Activated CD8-positive, alpha-beta T cell treated with anti-CD3 and anti-CD28 coated beads for 36 hours (primary cell): ENCODE results near the gene WDR1. TPM values are rescaled to one million over a fixed set of nuclear protein-coding genes. Genes with fewer than 3 reads are reported as not detected.
A peak's percentile ranks its signal among the peaks of the same experiment; 100 is the strongest.

Source experiments
- ATAC-seq: fragments of 200-7000 bp; cut with Tn5 transposase; one replicate; pipeline ENCODE4 v1.10.0; 2021; ENCODE audit warnings: mild to moderate bottlenecking, moderate library complexity
- CTCF ChIA-PET: fragments of 350-600 bp; sonication (Branson Sonifier 250); formaldehyde crosslinking; loops from one replicate; lab custom pipeline; 2021; ENCODE audit warnings: antibody characterized with exemption; lab: Charles Lee
- POLR2A ChIA-PET: fragments of 350-600 bp; sonication (Branson Sonifier 250); formaldehyde crosslinking; loops from one replicate; lab custom pipeline; 2021; ENCODE audit warnings: antibody characterized with exemption; lab: Charles Lee
- DNase-seq: peaks from one replicate; pipeline ENCODE4 v3.0.0-alpha.2; 2020
- H3K27ac Mint-ChIP-seq: one replicate; pipeline ENCODE4 v1.8.0; 2021; ENCODE audit warnings: mild to moderate bottlenecking, mixed read lengths
- H3K27me3 Mint-ChIP-seq: one replicate; pipeline ENCODE4 v1.8.0; 2021; ENCODE audit warnings: mixed read lengths
- H3K36me3 Mint-ChIP-seq: one replicate; pipeline ENCODE4 v1.8.0; 2021; ENCODE audit warnings: low read depth, mixed read lengths
- H3K4me1 Mint-ChIP-seq: one replicate; pipeline ENCODE4 v1.8.0; 2021; ENCODE audit warnings: low read depth, mixed read lengths
- H3K4me3 Mint-ChIP-seq: one replicate; pipeline ENCODE4 v1.8.0; 2021; ENCODE audit warnings: mild to moderate bottlenecking, moderate library complexity, mixed read lengths
- H3K9me3 Mint-ChIP-seq: one replicate; pipeline ENCODE4 v1.8.0; 2021; ENCODE audit warnings: mixed read lengths
- CTCF ChIP-seq: fragments of 200-600 bp; IDR thresholded peaks from one replicate; pipeline ENCODE4 v1.8.0; 2022; ENCODE audit warnings: antibody characterized with exemption, mild to moderate bottlenecking
- intact Hi-C: fragments of 100-400 bp; cut with micrococcal nuclease; formaldehyde crosslinking; loops from one replicate; pipeline ENCODE4 v1.10.0; 2022
- total RNA-seq, 2 experiments: library from RNA; stranded (reverse); gene quantifications; one replicate each; pipeline ENCODE4 v1.2.3, GENCODE V29; 2021

Gene WDR1
- total RNA-seq, 2 experiments from 2014 or later, result 390 to 393 TPM

DNA sequence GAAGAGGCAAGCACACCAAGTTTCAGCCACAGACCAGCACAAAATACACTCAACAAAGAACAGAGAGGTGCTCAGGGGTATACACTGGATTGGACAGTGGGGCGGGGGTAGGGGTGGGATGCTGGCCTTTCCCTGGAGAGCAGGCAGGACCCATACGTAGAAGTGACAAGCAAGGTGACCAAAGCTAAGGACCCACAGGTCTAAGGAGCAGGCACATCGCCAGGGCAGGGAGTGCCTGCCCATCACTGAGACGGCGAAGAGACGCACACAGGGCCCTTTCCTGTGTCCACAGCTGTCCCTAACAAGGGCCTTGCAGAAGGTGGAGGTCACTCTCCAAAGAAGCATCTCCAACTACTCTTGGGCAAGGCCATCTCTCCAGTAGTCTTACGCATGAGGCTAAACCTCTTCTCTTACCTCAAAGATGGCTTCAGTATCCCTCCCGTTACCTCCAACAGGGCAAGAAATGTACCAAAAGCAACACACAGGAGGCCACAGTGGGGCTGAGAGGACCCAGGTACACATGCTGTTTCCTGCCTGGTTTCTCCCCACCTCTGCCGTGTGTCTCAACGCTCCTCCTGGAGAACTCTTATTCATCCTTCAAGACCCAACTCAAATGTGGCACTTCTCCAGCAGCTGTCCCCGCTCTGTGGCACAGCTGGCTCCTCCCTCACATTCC is 6.5 kb downstream of the WDR1 start:
- no peak for DNase-seq
- ChIA-PET CTCF (no interaction called here), POLR2A (interaction anchor here (10.3 to 24.9 kb wide), 2 partner anchors 11 to 18 kb away, joined by 139 to 403 read pairs; partner anchors contain the start of gene WDR1)
- Mint-ChIP-seq H3K36me3 (peaks cover 94% of the 10 kb centered on the region), H3K9me3 (no peaks in the 10 kb centered on the region), H3K4me3 (peak overlapping the region; percentile 65), H3K27ac (peak overlapping the region; percentile 90), H3K27me3 (no peaks in the 10 kb centered on the region), H3K4me1 (peaks cover 97% of the 10 kb centered on the region)
- intact Hi-C loops, result no loop called here
- no peak for TF ChIP-seq CTCF
- no peak for ATAC-seq

DNA sequence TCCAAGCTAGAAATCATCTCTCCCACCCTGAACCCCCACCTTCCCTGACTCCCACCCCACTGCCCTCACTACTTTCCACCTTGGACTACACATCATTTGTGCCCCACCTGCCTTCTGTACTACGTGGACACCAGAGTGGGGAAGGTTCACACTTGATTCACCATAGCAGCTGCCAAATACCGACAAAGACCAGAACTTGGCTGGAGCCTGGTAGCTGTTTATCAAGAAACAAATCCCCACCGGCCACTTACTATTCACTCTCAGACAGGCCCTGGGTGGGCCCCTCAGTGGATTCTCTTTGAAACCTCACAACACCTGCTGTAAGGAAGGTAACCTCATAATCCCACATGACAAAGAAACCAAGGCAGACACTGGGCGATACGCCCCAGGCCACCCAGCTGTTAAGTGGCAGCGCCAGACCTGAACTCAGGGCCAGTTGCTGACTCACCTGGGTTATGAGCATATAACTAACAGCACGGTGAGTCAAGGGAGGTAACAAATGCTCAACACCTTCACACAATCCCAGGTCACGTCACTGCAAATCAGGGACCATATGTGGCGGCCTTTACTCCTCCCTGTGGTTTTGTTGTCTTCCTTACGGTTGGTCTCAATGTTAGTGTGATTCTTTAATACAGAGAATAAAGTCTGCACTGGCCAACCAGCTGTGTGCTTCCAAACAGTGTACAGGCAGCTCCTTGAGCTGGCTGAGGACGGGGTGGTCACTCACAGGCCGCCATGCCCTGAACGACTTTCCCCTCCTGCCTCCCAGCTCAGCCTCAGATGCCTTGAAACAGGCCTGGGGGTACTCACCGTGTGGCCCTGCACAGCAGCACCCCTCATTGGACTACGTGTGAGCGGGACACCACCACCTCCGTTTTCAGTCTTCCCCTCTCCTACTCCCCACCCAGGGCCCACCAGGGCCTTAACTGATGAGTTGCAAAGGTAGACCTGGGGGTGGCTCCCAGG is 7.5 kb downstream of the WDR1 start:
- CTCF ChIA-PET, result interaction anchor here (1.0 to 1.4 kb wide), 5 partner anchors 9 to 16 kb away, joined by 3 to 12 read pairs (median 4); no protein-coding TSS in a partner anchor
- Mint-ChIP-seq H3K4me3 (peak overlapping the region; percentile 65), H3K27me3 (no peaks in the 10 kb centered on the region), H3K27ac (peak overlapping the region; percentile 90), H3K4me1 (peaks cover 97% of the 10 kb centered on the region), H3K36me3 (peaks cover 94% of the 10 kb centered on the region), H3K9me3 (no peaks in the 10 kb centered on the region)
- ATAC-seq (peak; percentile 56), DNase-seq (peak; percentile 80)
- intact Hi-C loops, result no loop called here
- no peak for TF ChIP-seq CTCF
- POLR2A ChIA-PET, result interaction anchor here (0.8 to 24.9 kb wide), 3 partner anchors 12 to 73 kb away, joined by 3 to 403 read pairs (median 139); partner anchors contain the start of gene WDR1

- Mint-ChIP-seq H3K4me3 (peak overlapping the region; percentile 65), H3K9me3 (no peaks in the 10 kb centered on the region), H3K27ac (peak overlapping the region; percentile 90), H3K36me3 (peaks cover 92% of the 10 kb centered on the region), H3K27me3 (no peaks in the 10 kb centered on the region), H3K4me1 (peaks cover 96% of the 10 kb centered on the region)
- no peak for TF ChIP-seq CTCF
- ChIA-PET CTCF (interaction anchor here (0.9 to 1.4 kb wide), 6 partner anchors 8 to 17 kb away, joined by 3 to 12 read pairs (median 4); no protein-coding TSS in a partner anchor), POLR2A (interaction anchor here (0.8 to 24.9 kb wide), 4 partner anchors 12 to 349 kb away, joined by 3 to 403 read pairs (median 71); partner anchors contain the start of gene WDR1)
- no peak for ATAC-seq
- DNase-seq, result no peak
- intact Hi-C loops, result no loop called here
Measured at GRCh38 chr4:10108391-10108790, 8.2 kb downstream of the WDR1 start.

GRCh38 chr4:10107111-10108091 is 9.2 kb downstream of the WDR1 start:
- H3K4me3 Mint-ChIP-seq, result peak overlapping the region; percentile 65
- intact Hi-C loops, result no loop called here

More at GRCh38 chr4:10107111-10108091, 9.2 kb downstream of the WDR1 start:
- H3K36me3 Mint-ChIP-seq, result peaks cover 92% of the 10 kb centered on the region
- H3K27me3 Mint-ChIP-seq, result no peaks in the 10 kb centered on the region
- H3K27ac Mint-ChIP-seq, result peak overlapping the region; percentile 90
- no peak for TF ChIP-seq CTCF
- no peak for DNase-seq
- ATAC-seq, result peak; percentile 7
- no peaks in the 10 kb centered on the region for H3K9me3 Mint-ChIP-seq
- H3K4me1 Mint-ChIP-seq, result peaks cover 98% of the 10 kb centered on the region
- CTCF ChIA-PET, result interaction anchor here (0.9 to 2.3 kb wide), 3 partner anchors 8 to 12 kb away, joined by 3 to 10 read pairs (median 7); no protein-coding TSS in a partner anchor
- POLR2A ChIA-PET, result interaction anchor here (0.8 to 24.9 kb wide), 3 partner anchors 13 to 350 kb away, joined by 3 to 403 read pairs (median 139); partner anchors contain the start of gene WDR1
